ENCODE results near the gene ANKMY2.

- TF ChIP-seq EZH2 (IDR thresholded peaks at IDR 0.05) (no peak), POLR2AphosphoS5 (IDR thresholded peaks at IDR 0.05; ENCODE audit: borderline replicate concordance, low read depth, low read length) (no peak)
Observed at GRCh38 chr7:16598015-16598414, 47.5 kb downstream of the ANKMY2 start.
